AG09309 (cell line): Measurements from ENCODE around the gene GPR87.

Experiments
- DNase-seq: peaks from one replicate; pipeline ENCODE4 v3.0.0-alpha.2; 2010; ENCODE audit warnings: low read depth
- H3K4me3 ChIP-seq: 2 replicates; pipeline ENCODE4 v1.5.1; 2011; ENCODE audit warnings: mild to moderate bottlenecking, low read depth, low read length, moderate library complexity; ENCODE audit not compliant: control insufficient read depth
- CTCF ChIP-seq: IDR thresholded peaks from 2 replicates; pipeline ENCODE4 v1.5.1; 2011; ENCODE audit warnings: mild to moderate bottlenecking, low read depth, low read length, inconsistent platforms; ENCODE audit not compliant: insufficient read depth, control insufficient read depth; ENCODE audit errors: missing control alignments

The GPR87 gene

GRCh38 chr3:151282921-151283320 lies 33.7 kb downstream of the GPR87 start:
- peak; percentile 51 for TF ChIP-seq CTCF
- no peak overlapping the region for H3K4me3 ChIP-seq
- no peak for DNase-seq

GRCh38 chr3:151281671-151282324 lies 34.8 kb downstream of the GPR87 start:
- no peak overlapping the region for H3K4me3 ChIP-seq
- DNase-seq, result no peak
- no peak for TF ChIP-seq CTCF

GRCh38 chr3:151278230-151278629 lies 38.4 kb downstream of the GPR87 start, which contains the start of gene P2RY14:
P2RY14 (minus strand) TSS chr3:151278542; CDS start chr3:151214316, 64,226 bp downstream.
- TF ChIP-seq CTCF, result no peak

GRCh38 chr3:151276687-151277042 lies 40.0 kb downstream of the GPR87 start:
- DNase-seq, result no peak
- no peak overlapping the region for H3K4me3 ChIP-seq
- no peak for TF ChIP-seq CTCF

More at GRCh38 chr3:151278230-151278629, 38.4 kb downstream of the GPR87 start, which contains the start of gene P2RY14:
- no peak within 1 kb of the TSS for H3K4me3 ChIP-seq
- no peak for DNase-seq

- no peak overlapping the region for H3K4me3 ChIP-seq
- no peak for TF ChIP-seq CTCF
- no peak for DNase-seq
These were observed 40.5 kb downstream of the GPR87 start for GRCh38 chr3:151276038-151276686.

GRCh38 chr3:151275091-151275490 lies 41.5 kb downstream of the GPR87 start:
- H3K4me3 ChIP-seq, result no peak overlapping the region
- no peak for DNase-seq
- no peak for TF ChIP-seq CTCF
